D721Med (cell line): Measurements from ENCODE around the gene PDE7B.

Source experiments
- DNase-seq: peaks from one replicate; pipeline ENCODE4 v3.0.0; 2011; ENCODE audit warnings: low spot score; ENCODE audit not compliant: insufficient read length
- FAIRE-seq: peaks from 2 replicates; lab custom pipeline; 2011; peaks lifted over from hg19 to GRCh38; lab: Jason Lieb, UNC
- CTCF ChIP-seq: IDR thresholded peaks from 2 replicates; pipeline ENCODE4 v1.5.1; 2012; ENCODE audit warnings: mild to moderate bottlenecking, control low read depth; ENCODE audit not compliant: insufficient read depth; ENCODE audit errors: missing control alignments

Gene PDE7B

GRCh38 chr6:135987226-135987625 lies 135.7 kb downstream of the PDE7B start:
- FAIRE-seq (no peak), DNase-seq (no peak)
- no peak for TF ChIP-seq CTCF

- DNase-seq (no peak), FAIRE-seq (no peak)
- no peak for TF ChIP-seq CTCF
Measured at GRCh38 chr6:135990439-135990838, 138.9 kb downstream of the PDE7B start.

DNA sequence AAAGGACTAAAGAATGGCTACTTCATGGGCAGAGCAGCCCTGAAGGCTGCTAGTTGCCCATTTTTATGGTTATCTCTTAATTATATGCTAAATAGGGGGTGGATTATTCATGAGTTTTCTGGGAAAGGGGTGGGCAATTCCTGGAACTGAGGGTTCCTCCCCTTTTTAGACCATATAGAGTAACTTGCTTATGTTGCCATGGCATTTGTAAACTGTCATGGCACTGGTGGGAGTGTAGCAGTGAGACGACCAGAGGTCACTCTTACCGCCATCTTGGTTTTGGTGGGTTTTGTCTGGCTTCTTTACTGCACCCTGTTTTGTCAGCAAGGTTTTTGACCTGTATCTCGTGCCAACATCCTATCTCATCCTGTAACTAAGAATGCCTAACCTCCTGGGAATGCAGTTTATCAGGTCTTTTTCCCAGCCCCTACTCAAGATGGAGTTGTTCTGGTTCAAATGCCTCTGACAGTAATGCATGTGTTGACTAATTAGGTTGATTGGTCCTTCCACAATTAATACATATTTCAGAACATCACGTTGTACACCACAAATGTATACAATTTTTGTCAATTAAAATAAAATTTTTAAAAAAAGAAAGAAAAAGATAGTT lies 139.5 kb downstream of the PDE7B start:
- no peak for TF ChIP-seq CTCF
- FAIRE-seq (no peak), DNase-seq (no peak)

DNA sequence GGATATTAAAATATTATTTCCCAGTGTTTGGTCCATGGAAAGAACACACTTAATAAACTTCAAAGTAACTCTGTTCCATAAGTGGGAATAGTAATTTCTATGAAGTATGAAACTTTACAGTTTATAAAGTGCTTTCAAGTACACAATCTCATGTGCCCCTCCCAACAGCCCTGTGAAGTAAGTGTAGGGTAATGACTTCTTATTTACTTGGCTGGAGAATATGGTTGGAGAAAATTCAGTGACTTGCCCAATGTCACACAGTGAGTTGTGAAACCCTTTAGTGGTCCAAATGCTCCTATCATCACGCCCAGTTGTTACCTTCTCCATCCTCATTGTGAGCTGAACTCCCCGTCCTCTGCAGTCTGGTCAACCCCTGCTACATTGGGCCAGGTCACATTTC lies 141.2 kb downstream of the PDE7B start:
- no peak for DNase-seq

GRCh38 chr6:135993361-135993760 lies 141.9 kb downstream of the PDE7B start:
- DNase-seq, result no peak
- TF ChIP-seq CTCF, result no peak
- FAIRE-seq, result no peak

More for the DNA sequence above, 141.2 kb downstream of the PDE7B start:
- no peak for FAIRE-seq
- TF ChIP-seq CTCF, result no peak

DNA sequence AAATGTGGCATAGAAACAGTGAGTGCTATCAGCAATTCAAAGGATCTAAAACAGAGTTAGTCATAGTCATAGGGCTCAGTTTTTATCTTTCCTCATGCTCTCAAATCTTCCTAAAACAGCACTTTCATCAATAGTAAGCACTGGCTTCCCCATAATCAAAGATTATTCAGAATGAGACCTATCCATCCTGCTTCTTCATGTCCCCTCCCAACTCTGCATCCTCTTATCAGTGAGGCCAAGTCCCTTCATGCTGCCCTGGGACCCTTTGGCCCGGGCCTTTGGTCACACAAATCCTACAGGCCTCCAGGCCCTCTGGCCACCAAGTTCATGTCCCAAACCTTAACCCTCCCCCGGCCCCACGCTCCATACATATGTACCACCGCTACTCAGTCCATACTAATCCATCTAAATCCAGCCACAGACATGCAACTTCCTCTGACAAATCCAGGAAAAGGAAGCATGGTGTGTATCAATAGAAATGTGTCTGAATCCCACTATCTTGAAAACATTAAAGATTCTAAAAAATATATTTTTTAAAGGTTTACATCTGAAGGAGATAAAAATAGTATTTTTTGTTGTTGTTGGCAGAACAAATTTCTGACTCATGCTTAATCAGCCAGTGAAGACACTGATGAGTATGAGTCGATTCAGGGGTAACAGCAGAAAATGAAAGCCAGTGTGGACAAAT lies 143.5 kb downstream of the PDE7B start:
- DNase-seq (no peak), FAIRE-seq (peak; percentile 16)
- TF ChIP-seq CTCF, result no peak

GRCh38 chr6:135995545-135995898 lies 144.0 kb downstream of the PDE7B start:
- no peak for DNase-seq
- TF ChIP-seq CTCF, result no peak
- FAIRE-seq, result no peak
